HEK293 (cell line): Measurements from ENCODE around the gene CELF1.

ENCODE experiments used
- CTCF ChIA-PET: fragments of 350-600 bp; formaldehyde crosslinking; extraction: SDS; loops from one replicate; lab custom pipeline; 2021; ENCODE audit warnings: antibody characterized with exemption; lab: Yijun Ruan, JAX
- POLR2A ChIA-PET: fragments of 300-600 bp; formaldehyde crosslinking; extraction: SDS; loops from one replicate; lab custom pipeline; 2020; ENCODE audit warnings: antibody characterized with exemption, inconsistent platforms; lab: Yijun Ruan, JAX
- H3K27ac ChIP-seq: fragments of 200-500 bp; sonication (Bioruptor generic); 2 replicates; pipeline ENCODE4 v1.5.1; 2014; ENCODE audit warnings: low read depth, low read length, control low read depth, inconsistent platforms; ENCODE audit errors: extremely low read depth
- H3K36me3 ChIP-seq, 2 experiments: fragments of 200-500 bp in 1 of 2; sonication (Bioruptor generic) in 1 of 2; 1 replicate in 1 of 2; 2 replicates in 1 of 2; pipeline ENCODE4 v1.5.1; 2014 to 2017; ENCODE audit warnings: inconsistent platforms in 2 of 2, low read length in 2 of 2; ENCODE audit not compliant: control insufficient read depth in 2 of 2, insufficient read depth in 1 of 2
- H3K4me1 ChIP-seq: fragments of 200-500 bp; sonication (Bioruptor generic); 2 replicates; pipeline ENCODE4 v1.5.1; 2014; ENCODE audit warnings: mild to moderate bottlenecking, low read length, inconsistent platforms; ENCODE audit not compliant: control insufficient read depth, insufficient read depth
- H3K4me3 ChIP-seq: 2 replicates; pipeline ENCODE4 v1.5.1; 2011; ENCODE audit warnings: low read depth, mild to moderate bottlenecking, control low read depth, low read length, moderate library complexity
- H3K9me3 ChIP-seq: fragments of 200-500 bp; sonication (Bioruptor generic); 2 replicates; pipeline ENCODE4 v1.5.1; 2014; ENCODE audit warnings: low read depth, low read length, inconsistent platforms; ENCODE audit not compliant: control insufficient read depth, insufficient read depth
- HOXD13 ChIP-seq: sonication (generic); formaldehyde crosslinking; IDR thresholded peaks from 2 replicates; pipeline ENCODE4 v1.8.0; 2022; ENCODE audit warnings: missing genetic modification reagents, borderline replicate concordance
- KLF16 ChIP-seq: fragments of 450-650 bp; formaldehyde crosslinking; IDR thresholded peaks from 2 replicates; pipeline ENCODE4 v1.5.1; 2017; ENCODE audit warnings: missing biosample characterization, missing genetic modification characterization
- KLF17 ChIP-seq: fragments of 450-650 bp; formaldehyde crosslinking; IDR thresholded peaks from 2 replicates; pipeline ENCODE4 v1.5.1; 2016; ENCODE audit warnings: missing biosample characterization, missing genetic modification characterization
- MYNN ChIP-seq: fragments of 450-650 bp; formaldehyde crosslinking; IDR thresholded peaks from 2 replicates; pipeline ENCODE4 v1.5.1; 2016; ENCODE audit warnings: missing biosample characterization, missing genetic modification characterization, borderline replicate concordance
- MZF1 ChIP-seq: fragments of 450-650 bp; formaldehyde crosslinking; IDR thresholded peaks from 2 replicates; pipeline ENCODE4 v1.5.1; 2017; ENCODE audit warnings: missing biosample characterization, missing genetic modification characterization, borderline replicate concordance
- RBAK ChIP-seq: fragments of 450-650 bp; formaldehyde crosslinking; IDR thresholded peaks from 2 replicates; pipeline ENCODE4 v1.5.1; 2016; ENCODE audit warnings: missing biosample characterization, missing genetic modification characterization
- SALL2 ChIP-seq: fragments of 450-650 bp; formaldehyde crosslinking; IDR thresholded peaks from 2 replicates; pipeline ENCODE4 v1.5.0; 2017; ENCODE audit warnings: missing biosample characterization, mild to moderate bottlenecking, missing genetic modification characterization, borderline replicate concordance
- TSHZ1 ChIP-seq: fragments of 450-650 bp; formaldehyde crosslinking; IDR thresholded peaks from 2 replicates; pipeline ENCODE4 v1.5.1; 2016; ENCODE audit warnings: missing biosample characterization, missing genetic modification characterization, borderline replicate concordance
- ZBTB11 ChIP-seq: fragments of 450-650 bp; formaldehyde crosslinking; conservative IDR thresholded peaks from 2 replicates; pipeline ENCODE4 v1.5.1; 2016; ENCODE audit warnings: low read depth, missing biosample characterization, missing genetic modification characterization
- ZNF121 ChIP-seq: fragments of 450-650 bp; formaldehyde crosslinking; IDR thresholded peaks from 2 replicates; pipeline ENCODE4 v1.5.1; 2016; ENCODE audit warnings: missing biosample characterization, missing genetic modification characterization
- ZNF132 ChIP-seq: fragments of 450-650 bp; formaldehyde crosslinking; IDR thresholded peaks from 2 replicates; pipeline ENCODE4 v1.5.1; 2017; ENCODE audit warnings: missing biosample characterization, missing genetic modification characterization, borderline replicate concordance
- ZNF184 ChIP-seq: fragments of 450-650 bp; IDR thresholded peaks from 2 replicates; pipeline ENCODE4 v1.5.1; 2018; ENCODE audit warnings: missing biosample characterization, mild to moderate bottlenecking, missing genetic modification characterization
- ZNF2 ChIP-seq: fragments of 450-650 bp; formaldehyde crosslinking; IDR thresholded peaks from 2 replicates; pipeline ENCODE4 v1.5.1; 2016; ENCODE audit warnings: missing biosample characterization, missing genetic modification characterization
- ZNF221 ChIP-seq: fragments of 450-650 bp; formaldehyde crosslinking; IDR thresholded peaks from 2 replicates; pipeline ENCODE4 v1.5.1; 2017; ENCODE audit warnings: missing biosample characterization, missing genetic modification characterization, borderline replicate concordance
- ZNF239 ChIP-seq: fragments of 450-650 bp; formaldehyde crosslinking; IDR thresholded peaks from 2 replicates; pipeline ENCODE4 v1.5.1; 2016; ENCODE audit warnings: missing biosample characterization, missing genetic modification characterization
- ZNF404 ChIP-seq: fragments of 450-650 bp; formaldehyde crosslinking; IDR thresholded peaks from 2 replicates; pipeline ENCODE4 v1.5.1; 2017; ENCODE audit warnings: missing biosample characterization, missing genetic modification characterization
- ZNF48 ChIP-seq: fragments of 450-650 bp; formaldehyde crosslinking; IDR thresholded peaks from 2 replicates; pipeline ENCODE4 v1.5.1; 2016; ENCODE audit warnings: missing biosample characterization, missing genetic modification characterization
- ZNF555 ChIP-seq: fragments of 450-650 bp; formaldehyde crosslinking; conservative IDR thresholded peaks from 2 replicates; pipeline ENCODE4 v1.5.1; 2017; ENCODE audit warnings: missing biosample characterization, mild to moderate bottlenecking, missing genetic modification characterization, inconsistent platforms
- ZNF639 ChIP-seq: fragments of 450-650 bp; formaldehyde crosslinking; IDR thresholded peaks from 2 replicates; pipeline ENCODE4 v1.5.1; 2016; ENCODE audit warnings: missing biosample characterization, missing genetic modification characterization
- ZNF670 ChIP-seq: fragments of 450-650 bp; formaldehyde crosslinking; IDR thresholded peaks from 2 replicates; pipeline ENCODE4 v1.5.1; 2016; ENCODE audit warnings: missing biosample characterization, missing genetic modification characterization, low read depth
- ZNF704 ChIP-seq: fragments of 450-650 bp; formaldehyde crosslinking; IDR thresholded peaks from 2 replicates; pipeline ENCODE4 v1.5.1; 2016; ENCODE audit warnings: missing biosample characterization, missing genetic modification characterization
- ZNF707 ChIP-seq: fragments of 450-650 bp; formaldehyde crosslinking; IDR thresholded peaks from 2 replicates; pipeline ENCODE4 v1.5.1; 2016; ENCODE audit warnings: missing biosample characterization, missing genetic modification characterization
- ZNF76 ChIP-seq: fragments of 450-650 bp; formaldehyde crosslinking; IDR thresholded peaks from 2 replicates; pipeline ENCODE4; 2016; ENCODE audit warnings: low read depth, missing biosample characterization, missing genetic modification characterization, borderline replicate concordance
- ZNF768 ChIP-seq: fragments of 450-650 bp; formaldehyde crosslinking; IDR thresholded peaks from 2 replicates; pipeline ENCODE4 v1.5.1; 2018; ENCODE audit warnings: missing biosample characterization, mild to moderate bottlenecking, missing genetic modification characterization

The CELF1 gene

GRCh38 chr11:47441421-47441820, 111.5 kb downstream of the CELF1 start:
- no peaks in the 10 kb centered on the region for H3K9me3 ChIP-seq
- POLR2A ChIA-PET: no interaction called here
- no peaks in the 10 kb centered on the region for H3K36me3 ChIP-seq
- H3K27ac ChIP-seq: no peak overlapping the region
- no peak for TF ChIP-seq RBAK (tag by site-specific recombination)
- no peak for TF ChIP-seq MZF1
- TF ChIP-seq ZNF555 (tag by site-specific recombination): no peak
- no peak for TF ChIP-seq KLF16
- no peak for TF ChIP-seq KLF17
- no peak for TF ChIP-seq SALL2 (tag by site-specific recombination)
- TF ChIP-seq ZNF768 (tag by site-specific recombination): no peak
- no peak for TF ChIP-seq ZNF707 (tag by site-specific recombination)
- TF ChIP-seq ZNF132: no peak
- TF ChIP-seq ZNF404 (tag by site-specific recombination): no peak
- TF ChIP-seq ZNF76 (tag by site-specific recombination): no peak
- no peak for TF ChIP-seq ZNF184
- no peak for TF ChIP-seq ZNF2 (tag by site-specific recombination)
- TF ChIP-seq ZNF704 (tag by site-specific recombination): no peak
- no peak for TF ChIP-seq ZNF670 (tag by site-specific recombination)
- no peak for TF ChIP-seq HOXD13 (CRISPR knock-in tag)
- no peak for TF ChIP-seq MYNN (tag by site-specific recombination)
- no peak overlapping the region for H3K4me3 ChIP-seq
- CTCF ChIA-PET: interaction anchor here (1.1 kb wide), 1 partner anchor 13 kb away, joined by 4 read pairs; no protein-coding TSS in a partner anchor
- H3K4me1 ChIP-seq: no peaks in the 10 kb centered on the region

- no peaks in the 10 kb centered on the region for H3K36me3 ChIP-seq
- POLR2A ChIA-PET: no interaction called here
- no peaks in the 10 kb centered on the region for H3K4me1 ChIP-seq
- no peak overlapping the region for H3K27ac ChIP-seq
- H3K9me3 ChIP-seq: no peaks in the 10 kb centered on the region
- no peak overlapping the region for H3K4me3 ChIP-seq
- CTCF ChIA-PET: interaction anchor here (0.7 kb wide), 1 partner anchor 88 kb away, joined by 6 read pairs; no protein-coding TSS in a partner anchor
- TF ChIP-seq ZBTB11 (tag by site-specific recombination): no peak
- no peak for TF ChIP-seq ZNF121 (tag by site-specific recombination)
- no peak for TF ChIP-seq ZNF221 (tag by site-specific recombination)
- no peak for TF ChIP-seq ZNF639 (tag by site-specific recombination)
- no peak for TF ChIP-seq ZNF48 (tag by site-specific recombination)
- no peak for TF ChIP-seq ZNF239 (tag by site-specific recombination)
- no peak for TF ChIP-seq TSHZ1 (tag by site-specific recombination)
- TF ChIP-seq ZNF404 (tag by site-specific recombination): no peak
Measured at GRCh38 chr11:47440054-47440476, 112.9 kb downstream of the CELF1 start.
